Activated T-helper 17 cell treated with anti-CD3 and anti-CD28 coated beads, Interleukin-2, amount 50 U/mL, for 72 hours (primary cell): ENCODE data around the gene PGM5. TPM values are rescaled to one million over a fixed set of nuclear protein-coding genes. Genes with fewer than 3 reads are reported as not detected.

Experiments
- ATAC-seq: fragments of 150-1000 bp; cut with Tn5 transposase; replicated peaks from 2 replicates; pipeline ENCODE4 v1.10.0; 2021; ENCODE audit warnings: mild to moderate bottlenecking, moderate library complexity
- H3K27ac Mint-ChIP-seq: one replicate; pipeline ENCODE4 v1.8.0; 2022; ENCODE audit warnings: mixed read lengths
- H3K27me3 Mint-ChIP-seq: one replicate; pipeline ENCODE4 v1.8.0; 2022; ENCODE audit warnings: mixed read lengths
- H3K36me3 Mint-ChIP-seq: one replicate; pipeline ENCODE4 v1.8.0; 2022; ENCODE audit warnings: low read depth, mild to moderate bottlenecking, mixed read lengths
- H3K4me1 Mint-ChIP-seq: one replicate; pipeline ENCODE4 v1.8.0; 2022; ENCODE audit warnings: mixed read lengths
- H3K4me3 Mint-ChIP-seq: one replicate; pipeline ENCODE4 v1.8.0; 2022; ENCODE audit warnings: mild to moderate bottlenecking, mixed read lengths
- H3K9me3 Mint-ChIP-seq: one replicate; pipeline ENCODE4 v1.8.0; 2022; ENCODE audit warnings: mixed read lengths
- total RNA-seq, 2 donors: library from RNA; stranded (reverse); gene quantifications; one replicate each; pipeline ENCODE4 v1.2.3, GENCODE V29; 2022

The PGM5 gene
- total RNA-seq, 2 donors from 2014 or later = not detected

DNA sequence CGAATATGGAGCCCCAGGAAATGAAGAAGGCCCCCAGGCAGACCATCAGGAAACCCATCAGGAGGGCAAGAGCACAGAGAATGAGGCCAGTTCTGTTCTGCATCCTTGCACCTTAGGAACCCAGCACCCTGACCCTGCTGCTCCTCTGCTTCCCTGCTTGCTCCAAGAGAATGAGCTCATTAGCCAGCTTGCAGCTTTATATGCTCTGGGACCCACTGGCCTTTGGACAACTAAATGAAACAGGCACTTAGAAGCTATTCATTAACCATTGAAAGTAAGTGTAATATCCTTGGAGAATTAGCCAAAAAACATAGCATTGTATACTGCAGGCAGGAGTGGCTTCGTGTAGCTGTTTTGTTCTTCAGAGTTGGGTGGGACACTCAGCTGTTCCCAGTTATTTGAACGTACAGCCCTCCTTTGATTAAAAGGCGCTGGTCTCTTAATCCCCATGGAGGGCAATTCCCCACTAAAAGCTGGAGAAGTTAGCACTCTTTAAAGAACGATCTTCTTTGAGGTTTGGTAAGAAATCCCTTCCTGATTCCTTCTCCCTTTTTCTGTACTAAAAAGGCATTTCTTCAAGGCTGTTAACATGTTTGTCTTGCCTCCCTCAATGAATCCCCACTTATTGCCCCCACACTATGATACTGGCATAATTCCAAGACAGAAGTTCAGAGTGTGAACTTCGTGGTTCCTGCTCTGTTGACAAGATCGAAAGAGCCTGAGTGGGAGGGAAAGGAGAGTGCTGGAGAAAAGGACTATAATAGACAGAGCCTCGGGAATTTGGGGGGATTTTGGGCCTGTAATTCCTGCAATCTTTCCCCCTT is 184.5 kb downstream of the PGM5 start, which contains the start of gene TMEM252:
TSS of gene TMEM252 (minus strand) at position 172 of the 824 bp plus-strand sequence. CDS start at position 103, 69 bp downstream.
- Mint-ChIP-seq H3K4me3 (no peak within 1 kb of the TSS), H3K27ac (no peak within 1 kb of the TSS), H3K9me3 (no peaks in the 10 kb centered on the region), H3K36me3 (no peaks in the 10 kb centered on the region), H3K27me3 (peaks cover 29% of the 10 kb centered on the region), H3K4me1 (no peaks in the 10 kb centered on the region)
- ATAC-seq = no peak

GRCh38 chr9:68541568-68541967 is 185.2 kb downstream of the PGM5 start:
- peaks cover 29% of the 10 kb centered on the region for H3K27me3 Mint-ChIP-seq
- no peak overlapping the region for H3K4me3 Mint-ChIP-seq
- no peaks in the 10 kb centered on the region for H3K36me3 Mint-ChIP-seq

GRCh38 chr9:68545033-68545705 is 188.8 kb downstream of the PGM5 start:
- Mint-ChIP-seq H3K27me3 (peaks cover 22% of the 10 kb centered on the region), H3K4me3 (no peak overlapping the region), H3K27ac (no peak overlapping the region), H3K36me3 (no peaks in the 10 kb centered on the region), H3K9me3 (no peaks in the 10 kb centered on the region), H3K4me1 (no peaks in the 10 kb centered on the region)
- no peak for ATAC-seq

More at GRCh38 chr9:68541568-68541967, 185.2 kb downstream of the PGM5 start:
- no peak for ATAC-seq
- no peaks in the 10 kb centered on the region for H3K9me3 Mint-ChIP-seq
- no peaks in the 10 kb centered on the region for H3K4me1 Mint-ChIP-seq
- H3K27ac Mint-ChIP-seq = no peak overlapping the region

DNA sequence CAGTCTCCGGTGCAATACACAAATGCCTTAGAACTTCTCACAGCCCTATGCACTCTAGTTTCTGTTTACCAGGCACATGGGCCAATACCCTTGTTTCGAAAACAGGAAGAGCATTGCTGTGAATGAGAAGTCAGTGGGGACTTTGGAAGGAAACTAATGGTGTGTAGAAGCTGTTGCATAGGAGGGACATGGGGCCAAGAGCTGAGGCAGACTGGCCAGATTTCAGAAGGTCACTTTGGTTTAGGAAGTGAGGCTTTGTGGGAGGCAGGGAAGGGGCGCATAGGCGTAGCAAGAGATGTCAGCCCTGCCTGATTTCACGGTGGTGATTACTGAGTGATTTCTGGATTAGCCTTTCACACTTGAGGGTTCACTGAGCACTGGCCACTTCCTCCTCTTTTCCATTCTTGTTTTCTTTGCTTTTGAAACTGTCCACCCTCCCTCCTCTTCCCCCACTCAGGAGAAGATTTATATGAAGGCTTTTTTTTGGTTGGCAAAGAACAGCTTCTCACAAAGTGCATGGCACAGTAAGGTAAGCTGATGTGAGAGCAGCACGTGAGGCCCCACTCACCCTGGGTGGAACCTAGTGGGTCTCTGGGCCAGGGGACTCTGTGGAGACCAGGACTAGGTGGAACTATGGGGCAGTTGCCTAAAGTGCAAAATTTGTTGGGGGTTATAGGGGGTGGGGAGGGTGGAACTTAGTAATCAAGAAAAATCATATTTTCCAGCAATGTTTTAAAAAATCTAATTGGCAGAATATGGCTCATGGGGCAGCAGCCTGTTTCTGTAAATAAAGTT is 190.4 kb downstream of the PGM5 start:
- H3K36me3 Mint-ChIP-seq = no peaks in the 10 kb centered on the region
- ATAC-seq = no peak
- no peak overlapping the region for H3K4me3 Mint-ChIP-seq
- H3K27me3 Mint-ChIP-seq = peaks cover 16% of the 10 kb centered on the region
- no peaks in the 10 kb centered on the region for H3K9me3 Mint-ChIP-seq
- H3K4me1 Mint-ChIP-seq = no peaks in the 10 kb centered on the region
- no peak overlapping the region for H3K27ac Mint-ChIP-seq

DNA sequence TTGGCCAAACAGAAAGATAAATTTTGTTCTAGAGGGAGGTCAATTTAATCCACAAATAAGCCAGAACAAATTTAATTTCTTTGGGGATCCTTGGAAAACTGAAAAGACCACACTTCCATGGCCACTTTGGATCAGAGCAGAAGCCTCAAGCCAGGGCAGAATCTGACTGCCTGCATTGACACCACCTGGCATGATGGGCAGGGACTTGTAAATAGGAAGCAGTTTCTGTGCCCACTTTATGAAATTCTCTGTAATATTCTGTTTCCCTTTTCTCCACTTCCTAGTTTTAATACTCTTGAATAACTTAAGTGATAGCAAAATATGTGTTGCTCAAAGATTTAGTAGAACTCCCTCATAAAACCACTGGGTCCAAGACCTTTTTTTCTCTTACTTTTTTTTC is 191.0 kb downstream of the PGM5 start:
- no peaks in the 10 kb centered on the region for H3K4me1 Mint-ChIP-seq
- H3K9me3 Mint-ChIP-seq = no peaks in the 10 kb centered on the region
- no peak for ATAC-seq
- H3K4me3 Mint-ChIP-seq = no peak overlapping the region
- H3K36me3 Mint-ChIP-seq = no peaks in the 10 kb centered on the region
- H3K27me3 Mint-ChIP-seq = peaks cover 15% of the 10 kb centered on the region
- no peak overlapping the region for H3K27ac Mint-ChIP-seq

DNA sequence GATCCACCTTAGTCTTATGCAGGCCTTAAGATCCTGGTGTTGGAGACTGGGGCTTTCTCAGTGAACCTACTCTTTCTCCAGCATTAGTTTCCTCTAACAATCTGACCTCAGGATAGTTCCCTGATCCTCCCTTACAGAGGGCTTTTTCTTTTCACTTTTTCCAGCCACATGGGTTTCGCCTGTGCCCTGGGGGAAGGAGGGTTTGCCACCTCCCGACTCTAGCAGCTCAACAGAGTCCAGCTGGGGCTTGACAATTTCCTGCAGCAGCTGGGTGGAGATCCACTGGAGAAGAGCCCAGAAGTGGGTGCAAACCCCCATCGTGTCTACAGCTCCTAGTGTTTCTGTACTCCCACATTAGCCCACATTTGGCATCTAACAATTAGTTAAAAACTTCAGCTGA is 191.8 kb downstream of the PGM5 start:
- H3K36me3 Mint-ChIP-seq = no peaks in the 10 kb centered on the region
- no peaks in the 10 kb centered on the region for H3K4me1 Mint-ChIP-seq
- no peaks in the 10 kb centered on the region for H3K9me3 Mint-ChIP-seq
- no peak for ATAC-seq
- H3K27me3 Mint-ChIP-seq = peaks cover 17% of the 10 kb centered on the region
- no peak overlapping the region for H3K4me3 Mint-ChIP-seq
- H3K27ac Mint-ChIP-seq = no peak overlapping the region

GRCh38 chr9:68551191-68551590 is 194.8 kb downstream of the PGM5 start:
- H3K27ac Mint-ChIP-seq = no peak overlapping the region
- H3K36me3 Mint-ChIP-seq = no peaks in the 10 kb centered on the region
- H3K9me3 Mint-ChIP-seq = no peaks in the 10 kb centered on the region
- H3K4me3 Mint-ChIP-seq = no peak overlapping the region
- H3K27me3 Mint-ChIP-seq = peaks cover 18% of the 10 kb centered on the region
- ATAC-seq = no peak
- H3K4me1 Mint-ChIP-seq = no peaks in the 10 kb centered on the region

GRCh38 chr9:68552700-68553476 is 196.5 kb downstream of the PGM5 start:
- no peak for ATAC-seq
- no peaks in the 10 kb centered on the region for H3K4me1 Mint-ChIP-seq
- H3K4me3 Mint-ChIP-seq = no peak overlapping the region
- no peak overlapping the region for H3K27ac Mint-ChIP-seq
- H3K27me3 Mint-ChIP-seq = peaks cover 29% of the 10 kb centered on the region
- H3K9me3 Mint-ChIP-seq = no peaks in the 10 kb centered on the region
- no peaks in the 10 kb centered on the region for H3K36me3 Mint-ChIP-seq

- H3K27ac Mint-ChIP-seq = no peak overlapping the region
Observed at GRCh38 chr9:68555437-68556150, 199.2 kb downstream of the PGM5 start.

GRCh38 chr9:68558545-68558944 is 202.1 kb downstream of the PGM5 start:
- Mint-ChIP-seq H3K4me3 (no peak overlapping the region), H3K27ac (no peak overlapping the region), H3K27me3 (peaks cover 28% of the 10 kb centered on the region), H3K9me3 (no peaks in the 10 kb centered on the region), H3K36me3 (no peaks in the 10 kb centered on the region), H3K4me1 (no peaks in the 10 kb centered on the region)
- ATAC-seq = no peak

More at GRCh38 chr9:68555437-68556150, 199.2 kb downstream of the PGM5 start:
- H3K36me3 Mint-ChIP-seq = no peaks in the 10 kb centered on the region
- no peak for ATAC-seq
- H3K27me3 Mint-ChIP-seq = peaks cover 26% of the 10 kb centered on the region
- H3K4me3 Mint-ChIP-seq = no peak overlapping the region
- no peaks in the 10 kb centered on the region for H3K4me1 Mint-ChIP-seq
- no peaks in the 10 kb centered on the region for H3K9me3 Mint-ChIP-seq

DNA sequence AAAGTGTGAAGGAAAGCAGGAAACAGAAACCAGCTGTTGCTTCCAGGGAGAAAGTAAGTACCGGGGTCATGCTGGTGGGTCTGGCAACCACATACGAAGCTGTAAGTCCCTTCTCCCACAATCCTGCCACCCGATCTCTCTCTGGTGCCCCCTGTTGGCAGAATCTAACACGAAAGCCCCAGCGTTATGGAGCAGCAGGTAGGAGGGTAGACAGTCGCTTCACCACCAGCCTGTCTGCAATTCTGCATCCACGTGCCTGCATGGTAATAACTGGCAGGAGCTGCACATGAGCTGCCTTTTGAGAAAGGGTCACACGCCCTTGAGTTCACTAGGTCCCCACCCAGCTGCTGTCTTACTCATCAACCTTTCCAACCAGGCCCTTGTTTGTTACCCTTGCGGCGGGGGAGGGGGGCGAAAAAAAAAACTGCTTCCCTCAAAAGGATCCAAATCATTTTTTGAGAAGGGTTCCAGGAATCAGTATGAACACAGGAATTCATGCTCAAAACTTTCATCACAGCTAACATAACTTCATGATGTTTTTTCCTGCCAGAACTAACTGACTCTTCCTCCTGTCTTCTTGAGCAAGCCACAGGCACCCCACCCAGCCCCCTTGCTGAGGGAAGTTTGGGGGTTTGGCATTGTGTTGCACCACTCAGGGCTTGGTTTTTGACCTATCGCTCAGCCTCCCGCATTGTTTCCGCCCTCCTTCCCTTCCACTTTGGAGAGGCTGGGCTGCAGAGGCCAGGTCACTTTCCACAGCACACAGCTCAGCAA is 203.8 kb downstream of the PGM5 start:
- Mint-ChIP-seq H3K36me3 (no peaks in the 10 kb centered on the region), H3K4me3 (no peak overlapping the region), H3K27me3 (peaks cover 21% of the 10 kb centered on the region), H3K27ac (no peak overlapping the region), H3K4me1 (no peaks in the 10 kb centered on the region), H3K9me3 (no peaks in the 10 kb centered on the region)
- peak; percentile 34 for ATAC-seq

- Mint-ChIP-seq H3K4me3 (no peak overlapping the region), H3K36me3 (no peaks in the 10 kb centered on the region), H3K9me3 (no peaks in the 10 kb centered on the region), H3K4me1 (no peaks in the 10 kb centered on the region), H3K27me3 (peaks cover 17% of the 10 kb centered on the region), H3K27ac (no peak overlapping the region)
- no peak for ATAC-seq
Observed at GRCh38 chr9:68562461-68562860, 206.1 kb downstream of the PGM5 start.

- H3K4me3 Mint-ChIP-seq = no peak overlapping the region
- ATAC-seq = no peak
- no peak overlapping the region for H3K27ac Mint-ChIP-seq
- H3K36me3 Mint-ChIP-seq = no peaks in the 10 kb centered on the region
- no peaks in the 10 kb centered on the region for H3K4me1 Mint-ChIP-seq
- H3K9me3 Mint-ChIP-seq = no peaks in the 10 kb centered on the region
- peaks cover 13% of the 10 kb centered on the region for H3K27me3 Mint-ChIP-seq
Observed at GRCh38 chr9:68567565-68567964, 211.2 kb downstream of the PGM5 start.
